Measurements from ENCODE around the gene CRYBA4. TPM values are rescaled to one million over a fixed set of nuclear protein-coding genes. Genes with fewer than 3 reads are reported as not detected.

CRYBA4 gene
- total RNA-seq, 1 experiment from 2014 or later, result 0.52 TPM

GRCh38 chr22:26610072-26610958 lies 11.4 kb upstream of the CRYBA4 start:
- Histone ChIP-seq H3K27me3 (ENCODE audit: insufficient read depth, low read length) (peaks cover 6% of the 10 kb centered on the region; the same call in 1 of the 2 replicates), H4K8ac (replicated peaks; ENCODE audit: insufficient read length, low read depth, low read length) (no peak overlapping the region), H3K9me3 (ENCODE audit: control insufficient read depth, low read depth, low read length) (no peaks in the 10 kb centered on the region), H3K23ac (ENCODE audit: insufficient read length, low read depth, low read length) (no peak overlapping the region), H3K56ac (ENCODE audit: insufficient read length, low read depth, low read length) (no peak overlapping the region), H4K91ac (ENCODE audit: insufficient read length, low read depth, low read length) (no peak overlapping the region), H4K20me1 (ENCODE audit: control insufficient read depth, insufficient read depth, insufficient read length) (no peaks in the 10 kb centered on the region), H2BK20ac (ENCODE audit: low read depth, low read length, poor library complexity, severe bottlenecking) (no peak overlapping the region), H3K14ac (ENCODE audit: insufficient read depth, low read length) (no peak overlapping the region), H3K27ac (ENCODE audit: insufficient read length, low read depth, low read length) (no peak overlapping the region), H3K79me1 (ENCODE audit: insufficient read depth, low read depth, low read length, poor library complexity, severe bottlenecking) (no peaks in the 10 kb centered on the region), H2AK5ac (ENCODE audit: insufficient read length, low read length) (no peak overlapping the region), H3K4ac (ENCODE audit: low read depth, low read length) (no peak overlapping the region), H3T11ph (ENCODE audit: low read length) (no peak overlapping the region), H3K9ac (ENCODE audit: extremely low read depth, insufficient read length, low read length) (no peak overlapping the region), H3K79me2 (ENCODE audit: insufficient read depth, low read length) (no peaks in the 10 kb centered on the region), H3K4me2 (ENCODE audit: insufficient read depth, insufficient read length, low read length) (no peak overlapping the region), H4K5ac (ENCODE audit: insufficient read length, low read depth, low read length) (no peak overlapping the region), H2AFZ (ENCODE audit: low read length) (no peak overlapping the region), H3K4me1 (ENCODE audit: insufficient read depth, low read length) (peaks cover 20% of the 10 kb centered on the region), H2BK5ac (ENCODE audit: insufficient read length, low read length) (no peak overlapping the region), H3K18ac (ENCODE audit: insufficient read length, low read depth, low read length) (no peak overlapping the region), H2BK12ac (ENCODE audit: insufficient read length, low read depth, low read length) (no peak overlapping the region), H2BK15ac (ENCODE audit: low read depth, low read length) (no peak overlapping the region), H2BK120ac (ENCODE audit: low read depth, low read length, poor library complexity, severe bottlenecking) (no peak overlapping the region), H3K23me2 (ENCODE audit: insufficient read length, low read depth, low read length, poor library complexity, severe bottlenecking) (no peaks in the 10 kb centered on the region)
- no peak for DNase-seq
- WGBS (ENCODE audit: extremely low coverage, insufficient read length, low lambda C conversion rate), result no CpG with 5 or more reads among the region's 12 CpGs
- Mint-ChIP-seq H3K27me3 (ENCODE audit: low read depth) (peaks cover 54% of the 10 kb centered on the region), H3K36me3 (ENCODE audit: insufficient read depth in 1 of 3, low read depth in 3 of 3) (no peaks in the 10 kb centered on the region; a peak in 1 of 7 replicates), H3K27ac (no peak overlapping the region), H3K4me1 (peaks cover 59 to 62% of the 10 kb centered on the region in 2 experiments), H3K4me3 (no peak overlapping the region), H3K9me3 (peaks cover 0 to 2% of the 10 kb centered on the region in 2 experiments; a peak in 1 of 5 replicates)
- TF ChIP-seq CTCF (conservative IDR thresholded peaks at IDR 0.05), result no peak
